ENCODE data around the gene KASH5.

The KASH5 gene

GRCh38 chr19:49396738-49397505 is 8.9 kb downstream of the KASH5 start:
- DNase-seq: no peak

- no peak for DNase-seq
Observed at GRCh38 chr19:49398001-49398615, 10.1 kb downstream of the KASH5 start.

GRCh38 chr19:49398931-49399330 is 10.9 kb downstream of the KASH5 start:
- DNase-seq: no peak

DNA sequence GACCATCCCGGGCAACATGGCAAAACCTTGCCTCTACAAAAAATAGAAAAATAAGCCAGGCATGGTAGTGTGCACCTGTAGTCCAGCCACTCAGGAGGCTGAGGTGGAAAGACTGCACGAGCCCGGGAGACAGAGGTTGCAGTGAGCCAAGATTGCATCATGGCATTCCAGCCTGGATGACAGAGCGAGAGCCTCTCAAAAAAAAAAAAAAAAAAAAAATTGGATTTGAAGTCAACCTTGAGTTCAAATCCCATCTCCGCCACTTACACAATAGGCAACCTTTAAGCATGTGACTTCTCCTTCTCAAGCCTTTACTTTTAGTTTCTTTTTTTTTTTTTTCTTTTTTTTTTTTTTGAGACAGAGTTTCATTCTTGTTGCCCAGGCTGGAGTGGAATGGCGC is 12.0 kb downstream of the KASH5 start:
- no peak for DNase-seq

DNA sequence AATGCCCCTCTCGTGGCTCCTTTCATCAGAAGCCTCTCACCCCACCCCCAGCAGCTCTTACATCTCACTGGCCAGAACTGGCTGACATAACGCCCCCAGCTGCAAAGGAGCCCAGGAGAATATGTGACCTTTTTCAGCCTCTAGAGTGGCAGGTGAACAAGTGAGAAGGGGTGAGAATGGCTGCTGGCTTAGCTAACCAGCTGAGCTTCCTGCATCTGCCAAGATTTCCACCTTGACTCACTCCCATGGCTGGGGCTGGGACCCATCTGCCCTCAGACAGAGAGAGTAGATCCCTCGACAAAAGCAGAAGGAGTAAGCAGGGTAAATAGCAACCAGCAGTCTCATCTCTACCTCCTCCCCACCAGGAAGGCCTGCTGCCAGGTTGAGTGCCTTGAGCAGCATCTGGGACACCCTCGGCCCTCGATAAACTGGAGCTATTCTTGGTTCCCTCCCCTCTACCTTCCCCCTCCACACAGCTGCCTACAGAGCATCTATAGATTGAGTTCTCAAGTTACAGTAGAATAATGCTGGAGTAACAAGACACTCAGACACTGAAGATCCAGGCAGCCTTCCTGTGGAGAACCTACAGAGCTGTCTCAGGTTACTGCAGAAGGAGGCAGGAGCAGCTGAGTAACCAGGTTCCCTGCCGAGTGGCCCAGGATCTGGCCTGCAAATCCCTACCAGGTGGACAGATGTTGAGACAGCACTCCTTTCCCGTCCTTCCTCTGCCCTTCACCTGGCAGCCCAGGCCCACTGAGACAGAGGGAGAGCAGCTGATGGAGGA is 15.5 kb downstream of the KASH5 start:
- DNase-seq: no peak

DNA sequence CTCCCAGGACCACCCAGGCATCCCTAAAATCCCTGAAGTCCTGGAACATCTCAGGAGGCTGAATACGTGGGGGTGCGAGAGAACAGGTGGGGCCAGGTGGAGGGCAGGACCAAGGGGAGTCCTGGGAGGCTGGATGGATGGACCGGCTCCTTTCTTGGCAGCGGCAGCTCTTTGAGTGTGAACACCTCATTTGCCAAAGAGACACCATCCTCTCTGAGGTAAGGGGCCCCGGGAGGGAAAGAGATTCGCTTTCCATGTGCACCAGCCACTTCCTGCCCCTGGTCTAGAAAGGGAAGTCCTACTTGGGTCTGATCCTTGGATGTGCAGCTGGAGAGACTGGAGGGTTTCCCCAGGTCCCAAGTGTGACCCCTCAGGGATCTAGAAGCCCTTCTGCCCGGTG is 19.0 kb downstream of the KASH5 start:
- no peak for DNase-seq

DNA sequence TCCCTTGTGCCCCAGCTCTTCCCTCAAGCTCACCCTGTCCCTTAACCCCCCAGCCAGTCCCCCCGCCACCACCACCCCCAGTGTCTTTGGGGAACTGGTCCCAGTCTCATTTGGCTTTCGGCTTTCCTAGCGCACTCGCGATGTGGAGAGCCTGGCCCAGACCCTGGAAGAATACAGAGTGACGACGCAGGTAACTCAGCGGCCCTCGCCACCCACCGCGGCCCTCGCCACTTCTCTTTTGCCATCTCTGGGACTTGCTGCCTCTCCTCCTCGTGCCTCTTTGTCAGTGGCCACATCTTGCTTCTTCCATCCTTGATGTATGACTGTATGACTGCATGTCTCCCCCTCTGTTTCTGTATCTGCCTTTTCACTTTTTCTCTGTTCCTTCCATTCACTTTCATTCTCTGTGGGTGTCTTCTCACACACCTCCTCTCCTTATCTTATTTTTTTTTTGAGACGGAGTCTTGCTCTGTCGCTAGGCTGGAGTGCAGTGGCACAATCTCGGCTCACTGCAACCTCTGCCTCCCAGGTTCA is 19.5 kb downstream of the KASH5 start:
- DNase-seq: no peak

GRCh38 chr19:49408816-49409440 is 20.9 kb downstream of the KASH5 start:
- no peak for DNase-seq

DNA sequence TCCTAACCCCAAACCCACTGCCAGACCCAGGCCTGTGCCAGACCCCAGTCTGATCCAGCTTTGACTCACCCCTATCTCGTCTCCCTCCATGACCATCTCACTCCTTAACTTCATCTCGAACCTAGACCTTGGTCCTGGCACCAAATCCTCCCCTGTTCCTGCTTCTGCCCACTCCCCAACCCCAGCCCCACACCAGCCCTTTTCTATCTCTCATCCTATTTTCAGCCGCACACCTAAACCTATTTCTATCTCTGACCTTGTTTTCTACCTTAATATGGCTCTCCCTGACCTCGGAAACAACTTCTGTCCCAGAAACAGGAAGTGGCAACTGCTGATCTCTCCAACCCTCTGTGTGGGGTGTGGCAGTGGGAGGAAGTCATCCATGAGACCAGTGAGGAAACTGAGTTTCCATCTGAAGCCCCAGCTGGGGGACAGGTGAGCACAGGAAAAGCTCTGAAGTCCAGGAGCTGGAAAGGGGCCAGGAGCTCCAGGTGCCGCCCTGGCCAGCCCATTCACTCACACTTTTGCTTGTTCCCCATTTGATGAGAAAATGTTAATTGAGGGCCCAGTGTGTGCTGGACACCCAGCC is 21.5 kb downstream of the KASH5 start:
- no peak for DNase-seq

GRCh38 chr19:49411681-49412326 is 23.8 kb downstream of the KASH5 start:
- no peak for DNase-seq

- no peak for DNase-seq
Observed at GRCh38 chr19:49413348-49413747, 25.3 kb downstream of the KASH5 start.

DNA sequence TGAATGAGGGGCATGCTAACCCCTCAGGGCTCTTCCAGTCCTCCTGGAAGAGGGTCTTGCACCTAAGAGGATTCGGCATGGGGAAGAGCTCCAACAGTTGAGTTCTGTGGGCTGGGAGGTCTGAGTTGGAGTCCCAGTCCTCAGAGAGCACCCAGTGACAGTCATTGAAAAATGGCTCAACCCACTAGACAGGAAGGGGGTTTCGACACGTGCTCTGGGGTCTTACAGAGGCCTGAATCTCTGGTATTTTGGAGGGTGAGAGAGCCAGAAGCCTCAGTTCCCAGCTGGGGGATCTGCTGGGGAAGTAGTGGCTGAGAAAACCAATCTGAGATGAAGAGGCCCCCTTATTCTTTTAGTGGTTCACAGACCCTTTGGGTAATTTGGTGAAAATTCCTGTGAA is 26.2 kb downstream of the KASH5 start:
- DNase-seq: no peak

DNA sequence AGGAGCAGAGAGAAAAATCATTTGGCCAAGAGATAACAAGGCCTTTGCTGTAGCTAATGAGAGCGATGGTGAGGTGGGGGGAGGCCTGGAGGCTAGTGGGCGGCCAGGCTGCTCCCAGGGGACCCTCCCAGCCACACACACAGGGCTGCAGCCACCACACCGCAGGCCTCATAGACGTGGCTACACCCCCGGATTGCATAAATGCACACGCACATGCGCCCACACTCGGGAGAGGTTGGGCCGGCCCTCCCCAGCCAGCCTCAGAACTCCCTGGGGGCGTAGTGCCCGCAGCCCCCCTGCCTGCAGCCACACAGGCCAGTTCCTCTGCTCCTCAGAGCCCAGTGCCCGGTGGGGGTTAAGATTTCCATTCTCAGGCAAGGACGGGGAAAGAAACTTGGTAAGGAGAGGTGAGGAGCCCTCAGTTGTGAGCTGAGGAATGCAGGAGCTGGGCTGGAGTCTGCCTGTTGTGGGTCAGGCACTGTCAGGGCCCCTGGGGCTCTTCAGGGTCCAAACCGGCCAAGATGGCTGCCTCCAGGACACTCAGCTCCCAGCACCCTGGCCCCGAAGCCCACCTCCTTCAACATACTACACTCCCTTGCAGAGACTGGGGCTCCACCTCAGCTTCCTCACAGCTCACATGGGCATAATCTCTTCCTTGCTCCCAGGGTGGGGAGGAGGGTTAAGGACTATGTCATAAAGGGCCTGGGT is 27.2 kb downstream of the KASH5 start:
- DNase-seq: no peak

DNA sequence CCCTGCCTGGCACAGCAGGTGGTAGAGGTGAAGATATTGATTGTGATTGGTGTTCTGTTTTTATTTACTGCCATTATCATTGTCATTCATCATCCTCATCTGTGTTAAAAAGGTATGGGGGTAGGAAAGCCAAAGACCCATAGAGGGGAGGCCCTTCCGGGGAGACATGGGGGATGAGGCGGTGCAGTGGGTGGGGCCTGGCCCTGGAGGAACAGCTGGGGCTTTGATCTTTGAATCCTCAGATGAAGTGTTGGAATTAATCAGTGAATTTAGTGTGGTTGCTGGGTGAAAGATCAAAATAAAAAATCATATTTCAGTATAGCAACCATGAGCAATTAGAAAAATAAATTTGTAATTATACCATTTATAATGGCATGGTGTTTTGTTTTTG is 27.8 kb downstream of the KASH5 start:
- no peak for DNase-seq

DNA sequence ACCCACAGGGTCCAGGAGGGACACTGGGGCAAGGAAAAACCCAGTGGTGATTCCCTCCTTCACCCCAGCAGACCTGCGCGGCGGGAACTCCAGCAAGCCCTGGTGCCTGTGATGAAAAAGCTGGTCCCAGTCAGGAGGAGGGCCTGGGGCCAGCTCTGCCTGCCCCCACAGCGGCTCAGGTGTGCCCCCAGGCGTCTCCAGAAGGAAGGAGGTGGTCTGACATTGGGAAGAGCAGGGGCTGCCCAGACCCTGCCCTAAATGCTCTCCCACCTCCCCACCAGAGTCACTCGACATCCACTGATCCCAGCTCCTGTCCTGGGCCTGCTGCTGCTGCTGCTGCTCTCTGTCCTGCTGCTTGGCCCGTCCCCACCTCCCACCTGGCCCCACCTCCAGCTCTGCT is 29.0 kb downstream of the KASH5 start:
- DNase-seq: no peak

DNA sequence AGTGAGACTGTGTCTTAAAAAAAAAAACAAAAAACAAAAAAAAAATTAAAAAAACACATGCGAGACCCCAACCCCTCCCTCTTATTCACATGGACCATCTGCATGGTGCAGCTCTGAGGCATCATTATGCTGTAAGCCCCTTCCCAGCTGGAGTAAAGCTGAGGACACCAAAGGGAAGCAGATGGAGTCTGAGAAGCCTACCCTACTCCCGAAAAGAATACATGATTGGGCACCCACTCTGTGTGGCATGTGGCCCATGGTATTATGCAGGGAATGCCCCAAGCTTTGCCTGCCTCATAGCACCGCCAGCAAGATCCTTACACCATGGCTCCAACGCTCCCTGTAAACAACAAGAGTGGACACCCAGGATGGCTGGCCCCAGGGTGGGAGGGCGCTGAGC is 30.5 kb downstream of the KASH5 start:
- no peak for DNase-seq

DNA sequence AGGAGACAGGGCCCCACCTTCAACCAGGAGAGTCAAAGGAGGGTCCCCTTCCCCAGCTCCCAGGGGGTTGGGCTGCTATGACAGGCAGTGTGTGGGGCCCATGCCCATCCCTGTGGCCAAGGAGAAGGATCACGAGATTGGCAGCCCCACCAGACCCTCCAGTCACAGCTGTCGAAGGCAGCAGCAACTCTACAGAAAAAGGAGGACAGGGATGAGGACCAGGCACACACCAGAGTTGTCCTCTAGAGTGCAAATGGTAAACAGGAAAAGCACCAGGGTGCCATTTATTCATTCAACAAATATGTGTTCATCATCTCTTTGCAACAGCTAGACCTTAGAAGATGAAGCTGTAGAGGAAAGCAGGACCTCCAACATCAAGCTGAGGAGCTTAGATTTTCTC is 31.1 kb downstream of the KASH5 start:
- no peak for DNase-seq

DNA sequence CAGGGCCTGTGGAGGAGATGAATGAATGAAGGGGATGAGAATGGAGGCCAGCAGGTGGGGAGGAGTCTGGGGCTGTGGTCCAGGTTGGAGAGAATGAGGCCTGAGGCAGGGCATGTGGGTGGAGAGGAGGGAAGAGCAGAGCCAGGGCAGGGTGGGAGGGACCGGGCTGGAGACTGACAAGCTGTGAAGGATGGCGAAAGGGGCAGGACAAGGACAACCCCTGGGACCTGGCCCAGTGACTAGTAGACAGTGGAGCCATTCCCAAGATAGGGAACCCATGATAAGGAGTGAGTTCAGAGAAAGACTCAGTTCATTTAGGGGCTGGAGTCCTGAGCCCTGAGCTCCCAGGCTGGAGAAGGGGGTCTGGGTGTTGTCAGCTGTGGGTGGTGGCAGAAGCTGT is 32.2 kb downstream of the KASH5 start:
- no peak for DNase-seq

DNA sequence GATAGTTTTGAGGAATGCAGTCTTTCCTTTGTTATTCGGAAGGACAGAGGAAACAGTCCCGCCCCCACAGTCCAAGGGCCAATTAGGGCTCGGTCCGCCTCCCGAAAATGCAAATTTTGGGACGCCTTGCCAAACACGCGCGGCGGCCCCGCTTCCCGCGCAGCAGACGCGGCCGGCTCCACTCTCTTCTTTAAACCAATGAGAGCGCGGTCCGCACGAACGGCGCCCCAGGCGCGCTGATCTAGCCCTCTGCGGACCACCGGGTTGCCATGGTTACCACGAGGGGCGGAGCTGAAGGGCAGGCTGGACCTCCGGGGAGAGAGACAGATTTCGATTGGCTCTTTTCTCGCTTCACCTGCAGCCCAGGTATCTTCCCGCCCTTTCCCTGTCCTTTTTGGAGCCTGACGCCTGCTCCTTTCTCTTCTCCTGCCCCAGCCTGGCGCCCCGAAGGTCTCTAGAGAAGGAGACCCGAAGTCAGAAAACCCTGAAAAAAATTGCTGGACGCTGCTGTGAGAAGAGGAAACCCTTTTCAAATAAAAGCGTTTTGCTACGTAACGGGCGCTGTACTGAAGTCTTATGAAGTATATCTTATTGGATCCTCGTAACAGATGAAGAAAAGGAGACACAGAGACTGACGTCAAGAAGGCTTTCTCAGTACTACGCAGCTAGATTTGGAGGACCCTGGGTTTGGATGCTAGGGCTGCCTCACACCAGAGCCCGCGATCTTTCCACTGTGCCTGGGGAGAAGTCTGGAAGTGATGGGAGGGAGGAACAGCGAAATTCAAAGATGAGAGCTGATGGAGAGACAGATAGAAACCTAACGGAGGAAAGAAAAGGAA is 33.2 kb downstream of the KASH5 start:
- DNase-seq: no peak

GRCh38 chr19:49421878-49422202 is 33.8 kb downstream of the KASH5 start:
- DNase-seq: no peak
